Measurements from ENCODE around the gene CX3CR1.

The CX3CR1 gene

GRCh38 chr3:39302178-39302577, 22.3 kb upstream of the CX3CR1 start:
- no peak for DNase-seq (ENCODE audit: low read depth)

GRCh38 chr3:39299279-39299678, 19.4 kb upstream of the CX3CR1 start:
- H3K4me3 ChIP-seq (ENCODE audit: low read depth, low read length): no peak overlapping the region
- TF ChIP-seq, protein P1, sequence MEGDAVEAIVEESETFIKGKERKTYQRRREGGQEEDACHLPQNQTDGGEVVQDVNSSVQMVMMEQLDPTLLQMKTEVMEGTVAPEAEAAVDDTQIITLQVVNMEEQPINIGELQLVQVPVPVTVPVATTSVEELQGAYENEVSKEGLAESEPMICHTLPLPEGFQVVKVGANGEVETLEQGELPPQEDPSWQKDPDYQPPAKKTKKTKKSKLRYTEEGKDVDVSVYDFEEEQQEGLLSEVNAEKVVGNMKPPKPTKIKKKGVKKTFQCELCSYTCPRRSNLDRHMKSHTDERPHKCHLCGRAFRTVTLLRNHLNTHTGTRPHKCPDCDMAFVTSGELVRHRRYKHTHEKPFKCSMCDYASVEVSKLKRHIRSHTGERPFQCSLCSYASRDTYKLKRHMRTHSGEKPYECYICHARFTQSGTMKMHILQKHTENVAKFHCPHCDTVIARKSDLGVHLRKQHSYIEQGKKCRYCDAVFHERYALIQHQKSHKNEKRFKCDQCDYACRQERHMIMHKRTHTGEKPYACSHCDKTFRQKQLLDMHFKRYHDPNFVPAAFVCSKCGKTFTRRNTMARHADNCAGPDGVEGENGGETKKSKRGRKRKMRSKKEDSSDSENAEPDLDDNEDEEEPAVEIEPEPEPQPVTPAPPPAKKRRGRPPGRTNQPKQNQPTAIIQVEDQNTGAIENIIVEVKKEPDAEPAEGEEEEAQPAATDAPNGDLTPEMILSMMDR (IDR thresholded peaks at IDR 0.05; ENCODE audit: insufficient read depth, low read depth, low read length, missing control alignments): no peak
- DNase-seq (ENCODE audit: low read depth): no peak

More at GRCh38 chr3:39302178-39302577, 22.3 kb upstream of the CX3CR1 start:
- H3K4me3 ChIP-seq (ENCODE audit: low read depth, low read length): no peak overlapping the region
- TF ChIP-seq, protein P1 (IDR thresholded peaks at IDR 0.05; ENCODE audit: insufficient read depth, low read depth, low read length, missing control alignments): no peak

- H3K4me3 ChIP-seq (ENCODE audit: low read depth, low read length): no peak overlapping the region
- TF ChIP-seq, protein P1 (IDR thresholded peaks at IDR 0.05; ENCODE audit: insufficient read depth, low read depth, low read length, missing control alignments): no peak
- DNase-seq (ENCODE audit: low read depth): peak; percentile 56
Measured at GRCh38 chr3:39296197-39297077, 16.6 kb upstream of the CX3CR1 start.

DNA sequence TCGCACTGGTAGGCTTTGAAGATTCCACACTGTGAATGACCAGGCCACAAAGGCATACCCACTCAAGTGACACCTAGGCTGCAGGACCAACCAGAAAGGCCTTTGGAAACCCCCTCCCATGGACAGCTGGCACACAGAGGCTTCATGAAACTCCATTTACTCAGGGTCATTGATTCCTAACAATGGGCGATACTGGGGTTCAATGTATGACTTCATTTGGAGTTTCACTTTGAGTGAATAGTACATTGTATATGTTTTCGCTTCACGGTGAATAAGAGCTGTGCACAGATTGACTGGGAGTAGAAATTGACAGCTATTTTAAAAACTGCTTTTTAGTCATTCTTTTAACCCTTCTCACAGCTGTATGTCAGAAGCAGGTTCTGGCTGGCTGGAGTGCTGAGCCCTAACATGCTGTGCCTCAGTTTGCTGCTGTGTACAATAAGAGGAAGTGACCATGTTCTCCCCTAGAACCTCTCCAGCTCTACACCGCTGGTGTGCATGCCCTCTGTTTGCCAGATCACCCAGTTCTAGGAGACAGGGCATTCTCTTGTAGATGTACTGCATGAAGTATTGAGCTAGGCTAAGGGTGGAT, 15.4 kb upstream of the CX3CR1 start:
- peak; percentile 91 for DNase-seq (ENCODE audit: low read depth)
- TF ChIP-seq, protein P1 (IDR thresholded peaks at IDR 0.05; ENCODE audit: insufficient read depth, low read depth, low read length, missing control alignments): no peak
- H3K4me3 ChIP-seq (ENCODE audit: low read depth, low read length): no peak overlapping the region

- no peak overlapping the region for H3K4me3 ChIP-seq (ENCODE audit: low read depth, low read length)
- TF ChIP-seq, protein P1 (IDR thresholded peaks at IDR 0.05; ENCODE audit: insufficient read depth, low read depth, low read length, missing control alignments): no peak
- peak; percentile 54 for DNase-seq (ENCODE audit: low read depth)
Measured at GRCh38 chr3:39294446-39295183, 14.8 kb upstream of the CX3CR1 start.

GRCh38 chr3:39292961-39293360, 13.1 kb upstream of the CX3CR1 start:
- TF ChIP-seq, protein P1 (IDR thresholded peaks at IDR 0.05; ENCODE audit: insufficient read depth, low read depth, low read length, missing control alignments): no peak
- DNase-seq (ENCODE audit: low read depth): no peak
- H3K4me3 ChIP-seq (ENCODE audit: low read depth, low read length): no peak overlapping the region

Data from GM12865 (cell line).